HCT116 (cell line): ENCODE results near the gene KLHL25.

ENCODE experiments used
- EZH2phosphoT487 ChIP-seq: fragments of 200-600 bp; IDR thresholded peaks from 2 replicates; pipeline ENCODE4 v1.6.1; 2018; ENCODE audit warnings: antibody characterized with exemption, borderline replicate concordance
- POLR2A ChIP-seq: IDR thresholded peaks from 2 replicates; pipeline ENCODE4 v1.7.0; 2011; ENCODE audit warnings: borderline replicate concordance; ENCODE audit not compliant: insufficient read depth, insufficient read length; ENCODE audit errors: extremely low read depth
- POLR2AphosphoS5 ChIP-seq: IDR thresholded peaks from 2 replicates; pipeline ENCODE4 v1.6.1; 2011; ENCODE audit warnings: mild to moderate bottlenecking, low read depth, low read length, moderate library complexity
- SIN3A ChIP-seq: IDR thresholded peaks from 2 replicates; pipeline ENCODE4 v1.6.1; 2012; ENCODE audit warnings: low read depth
- YY1 ChIP-seq: IDR thresholded peaks from 2 replicates; pipeline ENCODE4 v1.6.1; 2011; ENCODE audit warnings: low read length, low read depth, moderate library complexity, mild to moderate bottlenecking; ENCODE audit not compliant: insufficient replicate concordance; ENCODE audit errors: extremely low read depth
- TF ChIP-seq, protein P1 (sequence below), 3 experiments: fragments of 200-600 bp in 1 of 3; sonication (generic) in 1 of 3; IDR thresholded peaks in 2 of 3; conservative IDR thresholded peaks in 1 of 3; 2 replicates each; pipeline ENCODE4 v1.5.1; 2012 to 2017; ENCODE audit warnings: low read depth in 2 of 3, low read length in 2 of 3, antibody characterized with exemption in 1 of 3, borderline replicate concordance in 1 of 3, control low read depth in 1 of 3, mild to moderate bottlenecking in 1 of 3, mixed read lengths in 1 of 3, mixed run types in 1 of 3, moderate library complexity in 1 of 3; ENCODE audit not compliant: insufficient read depth in 1 of 3

DNA sequence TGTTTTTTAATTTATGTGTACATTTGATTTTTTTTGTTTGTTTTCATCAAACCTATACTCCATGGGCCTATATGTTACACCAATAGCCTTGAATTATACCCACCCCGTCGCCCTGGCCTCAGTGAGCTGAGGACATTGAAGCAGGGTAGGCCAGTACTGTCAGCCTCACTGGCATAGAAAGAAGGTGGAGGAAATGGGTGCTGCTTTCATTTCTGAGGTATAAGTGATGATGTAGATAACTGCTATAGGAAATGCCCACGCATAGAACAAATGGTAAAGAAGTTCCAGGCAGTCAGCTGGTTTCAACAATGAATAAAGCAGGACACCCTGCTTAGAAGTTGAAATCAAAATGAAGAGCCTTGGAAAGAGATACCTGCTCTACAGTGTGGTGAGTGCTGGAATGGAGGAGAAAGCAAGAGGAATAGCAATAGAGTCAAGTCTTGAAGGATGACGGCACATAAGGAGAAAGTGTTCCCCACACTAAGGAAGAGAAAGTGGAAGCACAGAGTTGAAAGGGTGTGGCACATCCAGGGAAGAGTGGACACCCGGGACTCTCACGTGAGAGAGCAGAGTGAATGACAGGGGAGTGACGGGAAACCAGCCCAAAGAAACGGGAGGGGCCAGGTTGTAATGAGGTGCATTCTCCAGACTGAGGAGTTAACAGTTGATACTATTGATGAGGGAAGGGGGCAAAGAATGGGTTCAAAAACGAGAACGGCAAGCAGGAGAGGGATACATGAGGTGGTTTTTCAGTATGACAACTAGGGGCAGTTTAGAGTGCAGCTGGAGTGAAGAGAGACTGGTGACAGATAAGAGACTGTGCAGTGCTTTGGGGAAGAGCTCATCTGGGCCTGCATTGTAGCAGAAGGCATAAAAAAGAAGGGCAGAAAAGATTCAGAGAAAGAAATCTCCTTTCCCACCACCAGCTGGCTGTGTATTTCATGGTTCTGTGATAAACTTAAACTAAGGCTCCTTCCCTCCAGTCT, 70.5 kb downstream of the KLHL25 start:
- TF ChIP-seq EZH2phosphoT487 (no peak), POLR2A (no peak), YY1 (no peak), POLR2AphosphoS5 (no peak), SIN3A (no peak)
- TF ChIP-seq, protein P1, sequence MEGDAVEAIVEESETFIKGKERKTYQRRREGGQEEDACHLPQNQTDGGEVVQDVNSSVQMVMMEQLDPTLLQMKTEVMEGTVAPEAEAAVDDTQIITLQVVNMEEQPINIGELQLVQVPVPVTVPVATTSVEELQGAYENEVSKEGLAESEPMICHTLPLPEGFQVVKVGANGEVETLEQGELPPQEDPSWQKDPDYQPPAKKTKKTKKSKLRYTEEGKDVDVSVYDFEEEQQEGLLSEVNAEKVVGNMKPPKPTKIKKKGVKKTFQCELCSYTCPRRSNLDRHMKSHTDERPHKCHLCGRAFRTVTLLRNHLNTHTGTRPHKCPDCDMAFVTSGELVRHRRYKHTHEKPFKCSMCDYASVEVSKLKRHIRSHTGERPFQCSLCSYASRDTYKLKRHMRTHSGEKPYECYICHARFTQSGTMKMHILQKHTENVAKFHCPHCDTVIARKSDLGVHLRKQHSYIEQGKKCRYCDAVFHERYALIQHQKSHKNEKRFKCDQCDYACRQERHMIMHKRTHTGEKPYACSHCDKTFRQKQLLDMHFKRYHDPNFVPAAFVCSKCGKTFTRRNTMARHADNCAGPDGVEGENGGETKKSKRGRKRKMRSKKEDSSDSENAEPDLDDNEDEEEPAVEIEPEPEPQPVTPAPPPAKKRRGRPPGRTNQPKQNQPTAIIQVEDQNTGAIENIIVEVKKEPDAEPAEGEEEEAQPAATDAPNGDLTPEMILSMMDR (IDR thresholded peaks at IDR 0.05 in 2 of 3, conservative IDR thresholded peaks at IDR 0.05 in 1 of 3; ENCODE audit: borderline replicate concordance in 1 of 3, insufficient read depth in 1 of 3, low read depth in 2 of 3, low read length in 2 of 3), result no peak
